HepG2 (cell line): Measurements from ENCODE around the gene EMC1. TPM values are rescaled to one million over a fixed set of nuclear protein-coding genes. Genes with fewer than 3 reads are reported as not detected.

ENCODE experiments used
- ATAC-seq: fragments of 200-7000 bp; cut with Tn5 transposase; 3 replicates; pipeline ENCODE4 v1.9.1; 2020; ENCODE audit warnings: mild to moderate bottlenecking, moderate library complexity
- BruUV-seq: library from RNA; stranded (reverse); fragments of 400-500 nt; replicated peaks from 2 replicates; lab custom pipeline; 2021; lab: Mats Ljungman, UMichigan
- CTCF ChIA-PET: fragments of 300-600 bp; formaldehyde crosslinking; extraction: SDS; loops from one replicate; lab custom pipeline; 2021; ENCODE audit warnings: low total read pairs, inconsistent platforms, low intra/inter-chr PET ratio; lab: Yijun Ruan, JAX
- POLR2A ChIA-PET: fragments of 350-600 bp; sonication (Branson Sonifier 250); formaldehyde crosslinking; loops from one replicate; lab custom pipeline; 2020; ENCODE audit warnings: antibody characterized with exemption, inconsistent platforms; lab: Yijun Ruan, JAX
- DNase-seq: peaks from one replicate; pipeline ENCODE4 v3.0.0-alpha.2; 2015; ENCODE audit warnings: low spot score
- FAIRE-seq: peaks from 3 replicates; lab custom pipeline; 2011; peaks lifted over from hg19 to GRCh38; lab: Jason Lieb, UNC
- H2AFZ ChIP-seq: one replicate; pipeline ENCODE4 v1.6.1; 2011; ENCODE audit warnings: low read length, inconsistent platforms
- H3K27ac ChIP-seq: fragments of 300-600 bp; 3 replicates; pipeline ENCODE4 v1.8.0; 2011; ENCODE audit warnings: mixed run types, mild to moderate bottlenecking, mixed read lengths, low read length, inconsistent platforms; ENCODE audit not compliant: insufficient read depth; ENCODE audit errors: extremely low read length
- H3K27me3 ChIP-seq, 2 experiments: fragments of 200-600 bp in 1 of 2; 2 replicates in 1 of 2; 3 replicates in 1 of 2; pipeline versions ENCODE4 v1.6.0 to v1.8.0; 2011; ENCODE audit warnings: low read length in 2 of 2, mild to moderate bottlenecking in 2 of 2, moderate library complexity in 2 of 2, inconsistent platforms in 1 of 2; ENCODE audit not compliant: insufficient read depth in 2 of 2, control insufficient read depth in 1 of 2
- H3K36me3 ChIP-seq, 2 experiments: fragments of 200-600 bp in 1 of 2; replicated peaks in 1 of 2; 2 replicates in 1 of 2; 3 replicates in 1 of 2; pipeline versions ENCODE4 v1.5.1 to v1.8.0; 2011; ENCODE audit warnings: low read length in 2 of 2, inconsistent platforms in 1 of 2; ENCODE audit not compliant: insufficient read depth in 2 of 2, control insufficient read depth in 1 of 2
- H3K4me1 ChIP-seq: 2 replicates; pipeline ENCODE4 v1.5.1; 2012; ENCODE audit warnings: low read length, inconsistent platforms; ENCODE audit not compliant: insufficient read depth
- H3K4me2 ChIP-seq: 2 replicates; pipeline ENCODE4 v1.6.0; 2011; ENCODE audit warnings: low read depth, low read length, inconsistent platforms
- H3K4me3 ChIP-seq, 3 experiments: fragments of 200-600 bp in 1 of 3; sonication (generic), shearing (Covaris generic) in 1 of 3; replicated peaks in 1 of 3; 2 replicates each; pipeline ENCODE4 v1.5.1; 2011 to 2016; ENCODE audit warnings: low read length in 3 of 3, inconsistent platforms in 2 of 3, low read depth in 2 of 3, mild to moderate bottlenecking in 2 of 3, control low read depth in 1 of 3, mixed read lengths in 1 of 3; ENCODE audit not compliant: insufficient read depth in 1 of 3
- H3K79me2 ChIP-seq: one replicate; pipeline ENCODE4 v1.6.1; 2011; ENCODE audit warnings: low read length, inconsistent platforms; ENCODE audit not compliant: insufficient read depth
- H3K9ac ChIP-seq: 2 replicates; pipeline ENCODE4 v1.6.0; 2011; ENCODE audit warnings: mild to moderate bottlenecking, low read depth, low read length, inconsistent platforms; ENCODE audit not compliant: insufficient read depth
- H3K9me3 ChIP-seq: 2 replicates; pipeline ENCODE4 v1.5.1; 2012; ENCODE audit warnings: mild to moderate bottlenecking, low read length
- H4K20me1 ChIP-seq: 2 replicates; pipeline ENCODE4 v1.6.0; 2011; ENCODE audit warnings: inconsistent platforms, mild to moderate bottlenecking, low read length, moderate library complexity; ENCODE audit not compliant: insufficient read depth
- CEBPB ChIP-seq: IDR thresholded peaks from 2 replicates; pipeline ENCODE4 v1.6.1; 2011; ENCODE audit warnings: low read depth, low read length, improper control_type of control experiment, borderline replicate concordance
- MED13 ChIP-seq: sonication (generic); formaldehyde crosslinking; IDR thresholded peaks from 2 replicates; pipeline ENCODE4 v1.5.0; 2020; ENCODE audit warnings: missing genetic modification reagents
- MTF1 ChIP-seq: sonication (generic); formaldehyde crosslinking; IDR thresholded peaks from 2 replicates; pipeline ENCODE4 v1.5.0; 2020; ENCODE audit warnings: missing genetic modification reagents
- NCOA2 ChIP-seq: sonication (generic); formaldehyde crosslinking; IDR thresholded peaks from 2 replicates; pipeline ENCODE4 v1.8.0; 2022; ENCODE audit warnings: inconsistent platforms
- NFE2L2 ChIP-seq: fragments of 150-350 bp; IDR thresholded peaks from 2 replicates; pipeline ENCODE4 v1.6.1; 2014; ENCODE audit warnings: low read length
- ZNF17 ChIP-seq: sonication (generic); formaldehyde crosslinking; IDR thresholded peaks from 2 replicates; pipeline ENCODE4 v1.5.0; 2020; ENCODE audit warnings: mild to moderate bottlenecking, missing genetic modification reagents
- ZNF326 ChIP-seq: sonication (generic); formaldehyde crosslinking; IDR thresholded peaks from 2 replicates; pipeline ENCODE4 v1.4.0; 2020; ENCODE audit warnings: missing genetic modification reagents, borderline replicate concordance
- ZNF331 ChIP-seq: sonication (generic); formaldehyde crosslinking; IDR thresholded peaks from 2 replicates; pipeline ENCODE4 v1.4.0; 2020; ENCODE audit warnings: missing genetic modification reagents
- ZNF616 ChIP-seq: sonication (generic); formaldehyde crosslinking; IDR thresholded peaks from 2 replicates; pipeline ENCODE4 v1.5.0; 2020; ENCODE audit warnings: low read depth, mild to moderate bottlenecking, missing genetic modification reagents
- ZNF7 ChIP-seq: IDR thresholded peaks from 2 replicates; pipeline ENCODE4 v1.6.1; 2016; ENCODE audit warnings: missing biosample characterization, missing genetic modification reagents
- WGBS: methylation state at CpG from one replicate; pipeline ENCODE4 v1.1.6; 2017; ENCODE audit warnings: low lambda C conversion rate; 5-methylcytosine and 5-hydroxymethylcytosine counted together
- in situ Hi-C: cut with HindIII; loops from 2 replicates; pipeline ENCODE4 v1.10.0; 2017; ENCODE audit warnings: low pct_unique_long_range_greater_than_20kb; ENCODE audit not compliant: extremely low pct_ligation_motif_present
- intact Hi-C: fragments of 100-400 bp; cut with micrococcal nuclease; formaldehyde crosslinking; loops from one replicate; pipeline ENCODE4 v1.10.0; 2022; ENCODE audit not compliant: unreplicated experiment
- polyA plus RNA-seq, 8 experiments: library from polyadenylated mRNA; depleted of rRNA in 3 of 8; stranded (reverse) in 7 of 8; unstranded in 1 of 8; fragments of >200 nt; fragmentation: Illumina TruSeq in 4 of 8; extraction: Trizol in 4 of 8; gene quantifications; 2 replicates each; pipeline versions ENCODE4 v1.2.1 to v1.2.3, GENCODE V29; 2011 to 2016; ENCODE audit warnings: low read depth in 4 of 8, missing spikeins in 1 of 8, mixed read lengths in 1 of 8; ENCODE audit not compliant: insufficient read depth in 1 of 8
- total RNA-seq, 5 experiments: library from RNA; depleted of rRNA; stranded (reverse); fragments of >200 nt; fragmentation: Illumina TruSeq; extraction: Trizol; gene quantifications; 2 replicates each; pipeline ENCODE4 v1.2.3, GENCODE V29; 2016; ENCODE audit warnings: low read depth in 1 of 5

The EMC1 gene
- total and polyA plus RNA-seq, 2 of the 13 experiments (the other 11 are each of a cell fraction or from before 2014, with no cell fraction given): 38.0 to 61.3 TPM

DNA sequence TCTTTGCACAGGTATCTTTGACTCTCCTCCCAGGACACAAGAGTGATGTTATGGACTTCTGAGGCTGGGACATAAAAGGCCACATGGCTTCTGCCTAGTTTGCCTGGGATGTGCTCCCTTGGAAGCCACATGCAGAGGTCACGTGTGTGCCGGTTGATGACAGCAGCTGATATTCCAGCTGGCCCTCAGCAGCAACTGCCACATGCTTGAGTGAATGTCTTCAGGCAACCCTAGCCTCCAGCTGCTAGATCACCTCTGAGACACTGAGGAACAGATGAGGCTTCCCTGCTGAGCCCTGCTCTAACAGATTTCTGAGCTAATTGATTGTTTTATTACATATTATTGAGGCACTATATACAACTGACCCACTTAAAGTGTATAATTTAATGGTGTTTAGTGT lies 48.9 kb upstream of the EMC1 start:
- H3K4me3 ChIP-seq: no peak overlapping the region
- no peak overlapping the region for H3K9ac ChIP-seq
- no peak for ATAC-seq
- in situ Hi-C loops: no loop called here
- peaks cover 5 to 24% of the 10 kb centered on the region in 2 experiments for H3K36me3 ChIP-seq
- POLR2A ChIA-PET: interaction anchor here (0.9 kb wide), 1 partner anchor 12 kb away, joined by 3 read pairs; the partner anchor contains the start of gene SLC66A1
- no peaks in the 10 kb centered on the region for H3K9me3 ChIP-seq
- WGBS: no CpG with 5 or more reads among the region's 2 CpGs
- no peaks in the 10 kb centered on the region for H3K27me3 ChIP-seq
- no peaks in the 10 kb centered on the region for H3K79me2 ChIP-seq
- CTCF ChIA-PET: no interaction called here
- H3K4me1 ChIP-seq: peaks cover 7% of the 10 kb centered on the region; the same call in 1 of the 2 replicates
- intact Hi-C loops: no loop called here
- no TSS peak for BruUV-seq
- no peak overlapping the region for H2AFZ ChIP-seq
- TF ChIP-seq MTF1 (no peak), ZNF331 (CRISPR knock-in tag) (peak; percentile 41; the same call in 1 of the 2 replicates), ZNF17 (CRISPR knock-in tag) (no peak), MED13 (CRISPR knock-in tag) (no peak), ZNF7 (CRISPR knock-in tag) (no peak), ZNF326 (CRISPR knock-in tag) (no peak), NCOA2 (CRISPR knock-in tag) (no peak)
- TF ChIP-seq, all 625 proteins: peak for 1
- DNase-seq: no peak
- no peak overlapping the region for H3K27ac ChIP-seq
- no peak for FAIRE-seq
- no peaks in the 10 kb centered on the region for H4K20me1 ChIP-seq
- H3K4me2 ChIP-seq: no peak overlapping the region

DNA sequence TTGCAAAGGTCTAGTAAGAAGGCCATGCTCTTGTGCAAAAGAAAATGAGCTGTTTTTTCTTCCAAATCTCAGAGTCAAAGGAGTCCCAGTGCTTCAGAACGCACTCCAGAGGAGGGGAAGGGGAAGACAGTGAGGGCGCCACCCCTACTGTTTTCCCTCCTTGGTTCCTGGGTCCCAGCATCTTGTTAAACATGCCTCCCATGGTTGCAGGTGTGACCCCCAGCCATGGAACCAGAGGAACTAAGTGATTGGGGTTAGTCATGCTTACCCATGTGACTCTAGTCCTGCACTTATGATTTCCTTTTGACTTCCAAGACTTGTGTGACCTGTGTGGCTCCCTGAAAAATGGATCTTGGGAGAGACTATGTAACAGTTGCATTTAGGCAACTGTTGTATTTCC lies 43.3 kb upstream of the EMC1 start:
- WGBS: no CpG with 5 or more reads among the region's 2 CpGs
- intact Hi-C loops: no loop called here
- in situ Hi-C loops: no loop called here
- ATAC-seq (no peak), DNase-seq (no peak), FAIRE-seq (no peak)
- TF ChIP-seq ZNF616 (CRISPR knock-in tag): peak; percentile 98; the same call in 1 of the 2 replicates
- TF ChIP-seq NFE2L2: no peak
- peak; percentile 40; the same call in 1 of the 2 replicates for TF ChIP-seq CEBPB
- Histone ChIP-seq H3K4me1 (peaks cover 7% of the 10 kb centered on the region; the same call in 1 of the 2 replicates), H3K9me3 (no peaks in the 10 kb centered on the region), H3K79me2 (no peaks in the 10 kb centered on the region), H3K4me2 (no peak overlapping the region), H3K27me3 (no peaks in the 10 kb centered on the region), H3K4me3 (no peak overlapping the region), H3K9ac (no peak overlapping the region), H2AFZ (no peak overlapping the region), H3K36me3 (no peaks in the 10 kb centered on the region), H4K20me1 (no peaks in the 10 kb centered on the region), H3K27ac (no peak overlapping the region)
- BruUV-seq: no TSS peak
- POLR2A ChIA-PET: interaction anchor here (1.1 kb wide), 1 partner anchor 18 kb away, joined by 3 read pairs; the partner anchor contains the start of gene SLC66A1
- CTCF ChIA-PET: no interaction called here
